Endothelial cell of hepatic sinusoid (primary cell): Measurements from ENCODE around the gene FALEC.

Source experiments
- in situ Hi-C: cut with HindIII; loops from 2 replicates; pipeline ENCODE4 v1.10.0; 2017; ENCODE audit warnings: low sequenced_read_pairs

FALEC gene

DNA sequence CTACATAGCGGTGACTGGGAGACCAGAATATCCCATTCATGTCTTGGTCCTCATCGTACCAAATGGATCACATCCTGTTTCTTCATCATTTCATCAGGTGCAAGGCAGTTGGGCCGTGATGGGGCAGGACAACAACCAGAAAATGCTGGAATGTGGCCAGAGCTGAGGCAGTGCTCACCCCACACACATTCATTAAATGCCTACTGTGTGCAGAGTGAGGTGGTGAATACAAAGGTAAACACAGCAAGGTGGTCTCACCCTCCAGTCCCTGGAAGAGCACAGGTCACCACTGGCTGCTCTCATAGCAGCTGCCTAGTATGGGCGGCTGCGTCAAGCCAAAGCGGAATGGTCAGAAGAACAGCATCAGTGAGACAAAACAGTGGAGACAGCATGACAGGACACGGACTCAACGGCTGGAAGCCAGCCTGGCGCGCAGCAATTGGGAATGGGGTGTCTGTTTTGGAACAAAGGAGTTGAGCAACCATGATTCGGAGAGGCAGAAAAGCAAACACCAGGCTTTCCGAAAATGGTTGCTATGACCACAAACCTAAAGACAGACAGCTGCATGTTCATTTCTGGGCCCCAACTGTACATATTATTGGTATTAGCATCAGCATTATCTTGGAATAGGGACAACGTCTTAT lies 28.1 kb downstream of the FALEC start:
- in situ Hi-C loops, result no loop called here

GRCh38 chr1:150544204-150544603 lies 28.7 kb downstream of the FALEC start:
- in situ Hi-C loops, result no loop called here

GRCh38 chr1:150545486-150546032 lies 30.0 kb downstream of the FALEC start:
- in situ Hi-C loops, result no loop called here

DNA sequence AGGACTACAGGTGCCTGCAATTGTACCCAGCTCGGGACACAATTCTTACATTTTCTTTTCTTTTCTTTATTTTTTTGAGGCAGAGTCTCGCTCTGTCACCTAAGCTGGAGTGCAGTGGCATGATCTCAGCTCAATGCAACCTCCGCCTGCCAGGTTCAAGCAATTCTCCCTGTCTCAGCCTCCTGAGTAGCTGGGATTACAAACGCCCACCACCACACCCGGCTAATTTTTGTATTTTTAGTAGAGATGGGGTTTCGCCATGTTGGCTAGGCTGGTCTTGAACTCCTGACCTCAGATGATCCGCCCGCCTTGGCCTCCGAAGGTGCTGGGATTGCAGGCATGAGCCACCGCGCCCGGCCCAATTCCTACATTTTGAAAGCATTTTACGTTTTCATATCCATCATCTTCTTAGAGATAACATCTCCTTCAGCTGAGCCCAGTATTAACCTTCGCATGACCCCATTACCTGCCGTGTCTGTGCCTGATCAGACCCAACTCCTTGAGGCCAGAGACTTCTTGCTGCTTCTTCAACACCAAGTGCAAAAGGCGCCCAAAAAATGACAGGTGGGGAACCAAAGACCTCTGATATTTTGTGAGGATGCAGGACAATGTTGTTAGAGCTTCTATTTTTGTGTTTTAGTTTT lies 30.9 kb downstream of the FALEC start:
- in situ Hi-C loops, result no loop called here

- in situ Hi-C loops, result no loop called here
Measured at GRCh38 chr1:150548324-150548631, 32.7 kb downstream of the FALEC start.

DNA sequence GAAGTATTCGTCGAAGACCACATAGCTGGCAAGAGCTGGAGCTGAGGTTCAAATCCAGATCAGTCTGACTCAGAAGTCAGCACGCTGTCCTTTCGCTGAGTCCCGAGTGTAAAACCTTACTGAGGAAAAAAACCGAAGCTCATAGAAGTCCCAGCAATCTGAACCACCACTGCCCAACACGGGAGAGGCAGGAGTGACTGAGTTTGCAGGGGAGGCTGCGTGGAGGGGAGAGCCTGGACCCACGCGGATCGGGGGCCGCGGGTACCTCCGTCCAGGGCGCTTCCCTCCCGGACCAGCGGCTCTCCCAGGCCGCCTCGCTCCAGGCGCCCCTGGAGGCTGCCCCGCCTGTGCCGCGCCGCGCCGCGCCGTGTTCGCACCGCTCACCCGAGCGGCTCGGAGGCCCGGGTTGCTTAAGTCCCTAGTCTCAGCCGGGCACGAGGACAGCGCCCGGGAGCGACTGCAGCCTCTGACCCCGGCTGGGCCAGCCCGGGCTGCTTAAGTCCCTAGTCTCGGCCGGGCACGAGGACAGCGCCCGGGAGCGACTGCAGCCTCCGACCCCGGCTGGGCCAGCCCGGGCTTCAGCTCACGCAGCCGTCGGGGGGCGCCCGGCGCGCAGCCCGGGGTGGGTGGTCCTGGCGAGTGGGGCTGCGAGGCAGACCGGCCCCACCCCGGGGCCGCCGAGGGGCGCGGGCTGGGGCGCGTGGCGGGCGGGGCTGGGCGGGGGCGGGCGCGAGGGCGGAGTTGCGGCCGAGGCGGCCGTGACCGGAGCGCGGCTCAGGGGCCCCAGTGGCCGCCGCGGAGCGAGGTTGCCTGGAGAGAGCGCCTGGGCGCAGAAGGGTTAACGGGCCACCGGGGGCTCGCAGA lies 33.3 kb downstream of the FALEC start, which contains the start of gene ADAMTSL4:
Gene ADAMTSL4, plus strand, starts transcription at position 777 of the 864 bp plus-strand sequence. CDS start 2,881 bp downstream, outside the sequence.
- in situ Hi-C loops, result no loop called here

DNA sequence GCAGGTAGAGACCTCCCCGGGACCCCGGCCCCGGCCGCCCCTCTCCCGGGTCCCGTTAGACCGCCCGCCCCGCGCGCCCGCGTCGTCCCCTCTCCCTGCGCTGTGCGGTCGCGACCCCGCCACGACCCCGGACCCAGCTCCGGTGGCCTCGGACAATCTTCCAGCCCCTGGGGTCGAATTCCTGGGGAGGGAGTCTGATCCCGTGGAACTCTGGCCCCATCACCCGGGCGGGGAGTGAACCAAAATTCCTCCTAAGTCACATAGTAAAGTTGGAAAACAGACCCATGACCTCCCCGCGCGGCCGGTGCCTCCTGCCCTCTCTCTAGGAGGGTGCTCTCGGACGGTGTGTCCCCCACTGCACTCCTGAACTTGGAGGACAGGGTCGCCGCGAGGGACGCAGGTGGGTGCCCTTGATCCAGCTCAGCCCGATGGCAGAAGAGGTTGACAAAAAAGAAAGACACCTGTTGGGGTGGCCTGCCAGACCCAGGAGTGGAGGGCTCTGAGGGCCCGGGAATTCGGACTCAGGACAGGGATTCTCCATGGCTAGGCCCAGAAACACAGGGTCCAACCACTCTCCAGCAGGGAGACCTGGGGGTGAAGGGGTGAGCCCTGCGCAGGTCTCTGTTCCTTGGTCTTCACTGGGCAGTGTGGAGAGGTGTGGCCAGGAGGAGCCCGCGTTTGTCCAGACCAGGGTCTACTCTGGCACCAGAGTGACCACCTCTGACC lies 34.1 kb downstream of the FALEC start:
- in situ Hi-C loops, result no loop called here

DNA sequence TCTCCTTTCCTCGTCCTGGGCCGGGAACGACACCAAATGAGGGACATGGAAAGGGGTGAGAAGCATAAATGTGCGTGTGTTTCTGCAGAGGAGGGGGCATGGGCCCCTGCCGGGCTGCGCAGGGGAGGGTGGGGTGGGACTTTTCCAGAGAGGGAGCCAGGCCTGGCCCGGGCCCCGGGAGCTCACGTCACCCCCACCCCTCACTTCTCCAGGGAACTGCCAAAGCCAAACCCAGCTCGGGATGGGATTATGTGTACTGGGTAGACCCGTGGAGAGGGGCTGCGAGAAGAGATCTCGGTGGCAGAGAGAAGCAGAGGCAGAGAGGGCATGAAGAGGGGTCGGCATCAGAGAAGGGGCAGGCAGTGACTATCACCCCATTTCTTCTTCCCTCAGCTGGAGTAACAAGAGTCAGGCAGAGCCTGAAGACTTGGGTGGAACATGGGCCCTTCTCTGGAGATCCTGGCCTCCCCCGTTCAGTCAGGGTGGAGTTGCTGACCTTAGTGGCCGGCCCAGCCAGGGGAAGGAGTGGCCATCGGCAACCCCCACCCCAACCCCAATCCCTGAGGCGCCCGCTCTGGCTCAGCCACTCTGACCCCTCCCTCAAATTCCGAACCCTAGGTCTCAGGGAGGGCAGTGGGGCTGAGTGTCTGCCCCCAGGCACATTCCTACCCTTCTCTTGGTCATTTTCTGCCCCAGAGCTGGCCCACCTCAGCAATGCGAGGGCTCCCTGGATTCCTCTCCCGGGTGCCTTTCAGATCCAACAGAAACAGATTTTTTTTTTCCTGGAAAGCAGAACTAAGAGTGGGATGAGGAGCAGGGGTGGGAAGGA lies 34.9 kb downstream of the FALEC start:
- in situ Hi-C loops, result no loop called here

DNA sequence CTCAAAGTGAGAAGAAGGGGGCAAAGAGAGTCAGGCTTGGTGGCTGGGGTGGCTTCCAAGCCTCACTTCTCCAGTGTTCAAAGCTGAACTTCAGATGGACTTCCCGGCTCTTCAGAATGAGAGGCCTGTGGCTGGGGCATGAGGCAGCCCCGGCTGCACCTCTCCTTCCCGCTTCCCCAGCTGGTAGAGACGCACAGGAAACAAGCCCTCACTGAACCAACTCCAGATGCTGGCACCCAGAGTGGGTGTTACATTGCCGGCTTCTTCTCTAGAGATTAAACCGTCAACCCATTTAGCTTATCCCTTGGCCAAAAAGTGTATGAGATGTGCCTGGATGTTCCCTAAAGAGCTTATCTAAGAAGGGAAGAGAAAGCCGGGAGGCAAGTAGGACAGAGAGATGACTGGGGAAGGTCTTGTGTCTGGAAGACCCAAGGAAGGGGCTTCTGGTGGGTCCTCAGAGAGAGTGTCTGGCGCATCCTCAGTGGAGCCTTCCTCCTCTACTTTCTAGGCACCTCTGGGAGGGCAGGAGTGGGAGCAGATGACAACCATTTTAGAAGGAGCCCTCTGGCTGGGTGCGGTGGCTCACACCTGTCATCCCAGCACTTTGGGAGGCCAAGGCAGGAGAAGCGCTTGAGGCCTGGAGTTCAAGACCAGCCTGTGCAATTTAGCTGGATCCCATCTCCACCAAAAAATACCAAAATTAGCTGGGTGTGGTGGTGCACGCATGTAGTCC lies 35.7 kb downstream of the FALEC start:
- in situ Hi-C loops, result no loop called here

GRCh38 chr1:150551784-150552127 lies 36.2 kb downstream of the FALEC start:
- in situ Hi-C loops, result no loop called here

GRCh38 chr1:150552128-150552910 lies 36.8 kb downstream of the FALEC start:
- in situ Hi-C loops, result no loop called here

DNA sequence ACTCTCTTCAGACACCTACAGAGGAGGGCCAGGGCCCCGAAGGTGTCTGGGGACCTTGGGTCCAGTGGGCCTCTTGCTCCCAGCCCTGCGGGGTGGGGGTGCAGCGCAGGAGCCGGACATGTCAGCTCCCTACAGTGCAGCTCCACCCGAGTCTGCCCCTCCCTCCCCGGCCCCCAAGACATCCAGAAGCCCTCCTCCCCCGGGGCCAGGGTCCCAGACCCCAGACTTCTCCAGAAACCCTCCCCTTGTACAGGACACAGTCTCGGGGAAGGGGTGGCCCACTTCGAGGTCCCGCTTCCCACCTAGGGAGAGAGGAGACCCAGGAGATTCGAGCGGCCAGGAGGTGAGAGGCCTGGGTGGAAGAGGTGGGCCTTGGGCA lies 37.3 kb downstream of the FALEC start:
- in situ Hi-C loops, result no loop called here

GRCh38 chr1:150553392-150554085 lies 38.0 kb downstream of the FALEC start:
- in situ Hi-C loops, result no loop called here

DNA sequence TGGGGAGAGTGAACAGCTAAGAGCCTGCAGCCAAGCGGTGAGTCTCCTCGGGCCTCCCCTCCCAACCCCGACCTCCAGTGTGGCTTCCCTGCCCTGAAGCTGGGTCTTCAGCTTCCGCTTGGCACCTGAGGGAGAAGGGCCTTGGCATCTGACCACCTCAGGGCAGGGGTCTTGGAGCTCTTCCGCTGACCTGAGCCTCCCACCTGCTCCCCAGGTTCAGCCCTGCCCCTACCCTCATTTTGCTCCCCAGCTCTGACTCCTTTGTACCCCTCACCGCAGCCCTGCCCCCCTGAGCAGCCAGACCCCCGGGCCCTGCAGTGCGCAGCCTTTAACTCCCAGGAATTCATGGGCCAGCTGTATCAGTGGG lies 38.5 kb downstream of the FALEC start:
- in situ Hi-C loops, result no loop called here

DNA sequence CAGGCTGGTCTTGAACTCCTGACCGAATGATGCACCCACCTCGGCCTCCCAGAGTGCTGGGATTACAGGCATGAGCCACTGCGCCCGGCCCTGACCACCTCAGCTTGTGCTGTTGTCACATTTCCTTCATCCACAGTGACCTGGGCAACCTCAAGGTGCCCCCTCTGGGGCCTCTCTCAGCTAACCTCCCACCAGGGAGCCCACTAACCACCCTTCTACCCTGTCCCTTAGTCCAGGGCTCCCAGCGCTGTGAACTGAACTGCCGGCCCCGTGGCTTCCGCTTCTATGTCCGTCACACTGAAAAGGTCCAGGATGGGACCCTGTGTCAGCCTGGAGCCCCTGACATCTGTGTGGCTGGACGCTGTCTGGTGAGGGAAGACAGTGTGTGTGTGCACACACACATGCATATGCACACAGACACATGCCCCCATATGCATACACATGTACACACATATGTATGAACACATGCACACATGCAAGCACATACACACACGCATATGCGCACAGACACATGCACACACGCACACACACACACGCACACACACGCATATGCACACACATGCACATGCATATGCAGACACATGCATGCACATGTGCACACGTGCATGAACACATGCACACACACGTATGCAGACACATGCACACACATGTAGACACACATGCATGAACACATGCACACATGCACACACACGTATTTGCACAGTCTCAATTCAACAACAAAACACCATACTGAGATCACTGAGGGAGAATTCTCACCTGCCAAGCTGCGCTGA lies 39.8 kb downstream of the FALEC start:
- in situ Hi-C loops, result no loop called here

DNA sequence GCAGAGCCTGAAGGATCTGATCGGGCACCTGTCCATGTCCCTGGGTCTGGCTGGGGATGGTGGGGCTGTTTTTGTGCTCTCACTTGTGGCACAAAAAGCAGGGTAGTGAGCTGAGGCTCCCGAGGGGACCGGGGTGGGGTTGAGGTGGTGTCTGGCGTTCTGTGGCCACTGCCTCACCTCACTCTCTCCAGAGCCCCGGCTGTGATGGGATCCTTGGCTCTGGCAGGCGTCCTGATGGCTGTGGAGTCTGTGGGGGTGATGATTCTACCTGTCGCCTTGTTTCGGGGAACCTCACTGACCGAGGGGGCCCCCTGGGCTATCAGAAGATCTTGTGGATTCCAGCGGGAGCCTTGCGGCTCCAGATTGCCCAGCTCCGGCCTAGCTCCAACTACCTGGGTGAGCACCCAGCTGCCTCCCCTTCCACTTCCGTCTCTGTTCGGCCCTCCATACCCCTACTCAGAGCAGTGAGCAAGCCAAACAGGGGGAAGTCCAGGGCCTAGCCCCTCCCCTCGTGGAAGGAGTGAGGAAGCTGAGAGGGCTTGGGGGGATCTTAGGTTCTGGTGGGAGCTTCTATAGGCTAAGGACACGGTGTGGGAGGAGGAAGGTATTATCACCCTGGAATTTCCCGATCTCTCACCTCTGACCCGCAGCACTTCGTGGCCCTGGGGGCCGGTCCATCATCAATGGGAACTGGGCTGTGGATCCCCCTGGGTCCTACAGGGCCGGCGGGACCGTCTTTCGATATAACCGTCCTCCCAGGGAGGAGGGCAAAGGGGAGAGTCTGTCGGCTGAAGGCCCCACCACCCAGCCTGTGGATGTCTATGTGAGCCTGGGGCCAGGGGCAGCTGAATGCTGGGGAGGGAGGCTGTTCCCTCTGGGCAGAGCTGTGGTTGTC lies 40.7 kb downstream of the FALEC start:
- in situ Hi-C loops, result no loop called here
